ENCODE results near the gene ZFP57.

ZFP57 gene

DNA sequence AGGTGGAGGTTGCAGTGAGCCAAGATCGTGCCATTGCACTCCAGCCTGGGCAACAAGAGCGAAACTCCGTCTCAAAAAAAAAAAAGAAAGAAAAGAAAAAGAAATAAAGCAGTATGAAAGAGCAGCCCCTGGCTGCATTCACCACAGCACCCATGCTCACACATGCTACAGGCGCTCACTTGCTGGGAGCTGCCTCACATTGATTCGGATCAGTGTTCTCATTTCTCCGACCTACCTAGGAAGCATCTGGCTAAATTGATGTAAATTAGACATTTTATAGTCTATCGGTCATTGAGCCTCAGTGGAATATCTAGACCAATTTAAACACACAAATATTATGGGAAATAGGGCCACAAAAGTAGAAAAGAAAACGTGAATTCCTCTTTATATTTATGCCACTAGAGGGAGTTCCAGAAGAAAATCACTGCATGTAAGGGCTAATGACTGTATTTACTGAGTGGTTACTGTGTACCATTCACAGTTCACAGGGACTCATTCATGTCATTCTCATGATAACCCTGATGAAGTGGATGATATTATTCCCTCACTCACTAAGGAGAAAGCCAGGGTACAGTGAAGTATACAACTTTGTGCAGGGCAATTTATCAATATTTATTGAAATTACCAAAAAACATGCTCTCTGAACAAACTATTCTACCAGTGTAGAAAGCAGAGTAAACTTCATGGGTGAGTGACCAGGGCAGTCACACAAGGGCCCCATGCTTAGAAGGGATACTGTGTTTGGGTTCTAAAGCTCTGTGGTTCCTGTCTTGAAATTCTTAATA, 29.3 kb downstream of the ZFP57 start:
- no peak for DNase-seq

DNA sequence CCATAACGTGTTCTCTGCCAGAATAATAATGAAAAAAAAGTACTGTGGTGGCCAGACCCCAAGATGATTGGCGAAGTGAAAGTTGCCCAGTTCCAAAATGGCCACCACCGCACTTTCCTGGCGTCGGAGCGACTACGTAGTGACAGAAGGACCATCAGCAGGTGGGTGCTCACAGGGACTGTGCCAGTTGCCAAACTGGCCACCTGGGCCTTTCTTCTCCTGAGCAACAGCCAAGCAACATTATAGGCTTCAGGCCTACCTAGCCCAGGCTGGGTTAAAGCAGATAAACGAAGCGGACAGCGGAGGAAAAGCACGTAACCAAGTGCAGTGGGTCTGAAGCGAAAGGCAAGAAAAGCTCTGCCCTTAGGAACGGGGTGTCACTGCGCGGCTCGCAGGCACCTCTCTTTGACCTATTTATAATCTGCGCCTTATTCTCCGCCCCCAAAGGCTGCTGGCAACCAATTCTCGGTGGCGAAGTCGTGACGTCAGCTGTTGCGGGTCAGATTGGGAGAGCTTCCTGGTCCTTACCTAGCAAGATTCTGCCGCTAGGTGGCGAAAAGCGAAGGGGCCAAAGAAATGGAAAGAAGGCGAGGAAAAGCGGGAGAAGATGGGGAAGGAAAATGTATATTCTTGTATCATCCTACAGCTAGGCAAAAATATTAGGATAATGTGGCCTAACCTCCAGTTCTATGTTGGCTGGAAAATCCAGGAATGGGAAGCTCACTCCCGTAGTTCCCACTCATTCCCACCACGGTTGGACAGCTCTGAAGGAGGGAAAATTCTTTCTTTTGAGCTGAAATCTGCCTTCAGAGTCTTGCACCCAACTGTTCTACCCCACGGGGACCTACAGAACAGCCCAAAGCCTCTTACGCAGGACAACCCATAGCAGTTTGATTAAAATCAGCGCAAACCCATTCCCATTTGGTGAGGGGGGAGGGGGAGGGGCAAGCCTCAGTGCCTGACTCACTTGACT, 31.0 kb downstream of the ZFP57 start:
- DNase-seq: peak; percentile 92

GRCh38 chr6:29647927-29648642, 32.9 kb downstream of the ZFP57 start:
- no peak for DNase-seq

GRCh38 chr6:29641430-29642148, 39.4 kb downstream of the ZFP57 start:
- no peak for DNase-seq

DNA sequence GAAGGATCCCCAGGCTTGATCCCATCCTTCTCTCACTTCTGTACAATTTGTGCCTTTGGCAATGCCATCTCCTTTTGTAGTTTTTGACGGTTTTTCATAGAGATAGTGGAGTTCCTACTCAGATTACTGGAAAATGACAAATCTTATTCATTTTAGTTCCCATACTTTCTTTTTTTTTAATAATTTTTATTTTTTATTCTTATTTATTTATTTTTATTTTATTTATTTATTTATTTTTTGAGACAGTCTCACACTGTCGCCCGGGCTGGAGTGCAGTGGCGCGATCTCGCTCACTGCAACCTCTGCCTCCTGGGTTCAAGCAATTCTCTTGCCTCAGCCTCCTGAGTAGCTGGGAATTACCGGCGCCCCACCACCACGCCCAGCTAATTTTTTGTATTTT, 43.7 kb downstream of the ZFP57 start:
- no peak for DNase-seq

- DNase-seq: no peak
These were observed 47.4 kb downstream of the ZFP57 start for GRCh38 chr6:29633534-29633905.

GRCh38 chr6:29632789-29633533, 48.0 kb downstream of the ZFP57 start, which contains the start of gene GABBR1:
Gene GABBR1, minus strand, starts transcription at chr6:29633183. Its CDS starts 798 bp downstream, at chr6:29632385.
- peak; percentile 84 for DNase-seq

- DNase-seq: no peak
These were observed 48.9 kb downstream of the ZFP57 start for GRCh38 chr6:29631860-29632731.

DNA sequence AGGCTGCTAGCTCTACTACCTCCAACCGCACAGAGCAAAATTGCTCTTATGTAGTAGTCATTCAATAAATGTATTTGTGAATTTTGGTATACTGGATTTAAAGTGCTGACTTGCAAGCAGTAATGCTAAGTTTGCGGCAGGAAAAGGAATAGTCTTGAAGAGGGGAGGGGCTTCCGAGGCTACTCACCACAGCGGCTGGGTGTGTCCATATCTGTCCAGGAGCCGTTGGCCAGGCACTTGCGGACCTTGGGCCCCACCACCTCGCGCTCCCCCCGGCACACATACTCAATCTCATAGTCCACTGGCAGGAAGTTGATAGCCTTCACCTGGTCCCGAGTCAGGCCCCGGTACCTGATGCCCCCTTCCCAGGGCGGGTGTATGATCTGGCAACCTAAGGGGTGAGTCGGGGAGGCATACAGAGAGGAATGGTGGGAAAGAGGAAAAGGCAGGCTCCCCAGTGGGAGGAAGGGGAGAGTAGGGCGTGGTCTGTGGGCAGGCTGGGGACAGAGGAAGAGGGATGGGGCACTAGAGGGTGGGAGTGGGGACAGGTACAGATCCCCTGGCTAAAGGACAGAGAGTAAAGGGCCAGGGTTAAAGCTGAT, 49.6 kb downstream of the ZFP57 start:
- no peak for DNase-seq

- no peak for DNase-seq
These were observed 50.6 kb downstream of the ZFP57 start for GRCh38 chr6:29630315-29630714.

GRCh38 chr6:29629571-29629970, 51.4 kb downstream of the ZFP57 start:
- DNase-seq: no peak

GRCh38 chr6:29628419-29629281, 52.3 kb downstream of the ZFP57 start:
- peak; percentile 55 for DNase-seq

DNA sequence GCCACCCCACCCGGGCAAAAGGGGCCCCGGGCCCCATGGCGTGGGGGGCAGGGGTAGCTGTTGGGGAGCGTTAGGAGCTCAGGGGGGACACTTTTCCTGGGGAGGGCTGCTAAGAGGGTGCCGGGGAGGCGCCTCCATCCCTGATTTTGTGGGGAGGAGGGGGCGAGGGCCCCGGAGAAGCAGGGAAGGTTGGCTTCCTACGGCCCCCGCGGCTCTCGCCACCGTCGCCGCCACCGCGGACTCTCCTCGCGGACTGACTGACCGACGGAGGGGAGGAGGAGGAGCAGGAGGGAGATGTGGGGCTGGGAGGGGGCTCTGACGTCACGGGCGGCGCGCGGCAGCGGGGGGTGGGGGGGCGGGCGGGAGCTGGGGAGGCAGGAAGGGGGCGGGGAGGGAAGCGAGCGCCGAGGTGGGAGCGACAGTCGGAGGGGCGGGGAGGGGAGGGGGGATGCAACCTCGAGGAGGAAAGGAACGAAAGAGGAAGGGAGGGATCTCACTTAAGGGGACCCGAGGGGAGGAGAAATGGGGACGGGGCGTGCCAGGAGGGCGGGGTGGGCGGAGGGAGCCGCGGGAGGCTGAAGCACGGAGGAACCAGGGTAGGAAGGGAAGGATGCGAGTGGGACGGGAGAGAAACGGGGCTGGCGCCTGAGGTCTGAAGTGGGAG, 53.1 kb downstream of the ZFP57 start:
- no peak for DNase-seq

GRCh38 chr6:29626948-29627754, 53.8 kb downstream of the ZFP57 start:
- DNase-seq: no peak

GRCh38 chr6:29625337-29625930, 55.5 kb downstream of the ZFP57 start:
- DNase-seq: no peak

DNA sequence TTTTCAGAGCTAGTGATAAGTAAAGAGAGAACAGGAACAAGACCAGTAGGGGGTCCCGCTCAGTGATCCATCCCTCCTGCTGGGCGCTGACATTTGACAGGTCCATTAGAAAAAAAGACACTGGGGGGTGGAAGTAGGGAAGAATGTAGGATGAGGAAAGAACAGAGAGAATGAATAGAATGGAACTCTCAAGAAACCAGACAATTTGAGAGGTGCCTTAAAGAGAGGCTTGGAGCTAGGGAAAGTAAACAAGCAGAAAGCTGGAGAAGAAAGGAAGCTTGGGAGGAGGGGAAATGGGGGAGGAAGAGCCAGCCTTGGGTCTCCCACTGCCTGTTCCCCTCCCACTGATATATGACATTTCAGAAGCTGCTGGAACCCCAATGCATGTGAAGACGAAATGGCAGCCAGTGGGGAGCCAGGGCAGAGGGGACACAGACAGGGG, 56.4 kb downstream of the ZFP57 start:
- no peak for DNase-seq
